ENCODE data around the gene MYLK.

The MYLK gene

DNA sequence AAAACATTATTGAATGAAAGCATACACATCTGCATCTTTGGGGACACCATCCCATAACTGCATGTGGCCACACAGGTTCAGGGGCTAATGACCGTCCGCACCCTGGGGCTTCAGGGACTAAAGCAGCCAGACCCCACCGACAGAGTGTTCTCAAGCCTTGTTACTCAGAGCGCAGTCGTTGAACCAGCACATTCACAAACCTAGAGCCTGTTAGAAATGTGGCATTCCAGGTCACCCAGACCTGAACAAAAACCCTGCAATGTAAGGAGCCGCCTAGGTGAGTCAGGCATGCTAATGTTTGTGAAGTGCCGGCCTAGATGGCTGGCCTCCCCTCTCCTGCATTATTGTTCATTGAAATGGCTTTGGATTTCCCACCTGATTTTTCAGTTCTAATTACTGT lies 247.0 kb downstream of the MYLK start:
- DNase-seq = no peak

DNA sequence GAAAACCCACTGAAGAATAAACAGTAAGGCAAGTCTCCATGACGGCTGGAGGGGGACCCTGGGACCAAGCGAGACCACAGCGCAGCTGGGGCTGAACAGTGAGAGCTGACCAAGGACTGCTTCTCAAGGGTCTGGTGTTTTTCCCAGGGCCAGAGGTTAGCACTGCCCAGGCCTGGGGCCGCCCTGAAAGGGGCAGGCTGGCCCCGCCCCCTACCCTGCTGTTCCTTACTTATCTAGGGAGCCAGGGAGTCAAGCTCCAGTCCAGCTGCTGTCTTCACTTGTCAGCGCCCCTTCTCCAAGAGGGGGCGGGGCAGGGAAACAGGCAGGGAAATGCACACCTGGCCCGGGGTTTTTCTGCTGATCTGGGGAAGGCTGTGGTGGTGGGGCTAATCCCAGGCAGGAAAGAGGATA lies 247.7 kb downstream of the MYLK start:
- no peak for DNase-seq

GRCh38 chr3:123635717-123636116 lies 248.4 kb downstream of the MYLK start:
- no peak for DNase-seq

GRCh38 chr3:123635217-123635616 lies 248.9 kb downstream of the MYLK start:
- DNase-seq = no peak

DNA sequence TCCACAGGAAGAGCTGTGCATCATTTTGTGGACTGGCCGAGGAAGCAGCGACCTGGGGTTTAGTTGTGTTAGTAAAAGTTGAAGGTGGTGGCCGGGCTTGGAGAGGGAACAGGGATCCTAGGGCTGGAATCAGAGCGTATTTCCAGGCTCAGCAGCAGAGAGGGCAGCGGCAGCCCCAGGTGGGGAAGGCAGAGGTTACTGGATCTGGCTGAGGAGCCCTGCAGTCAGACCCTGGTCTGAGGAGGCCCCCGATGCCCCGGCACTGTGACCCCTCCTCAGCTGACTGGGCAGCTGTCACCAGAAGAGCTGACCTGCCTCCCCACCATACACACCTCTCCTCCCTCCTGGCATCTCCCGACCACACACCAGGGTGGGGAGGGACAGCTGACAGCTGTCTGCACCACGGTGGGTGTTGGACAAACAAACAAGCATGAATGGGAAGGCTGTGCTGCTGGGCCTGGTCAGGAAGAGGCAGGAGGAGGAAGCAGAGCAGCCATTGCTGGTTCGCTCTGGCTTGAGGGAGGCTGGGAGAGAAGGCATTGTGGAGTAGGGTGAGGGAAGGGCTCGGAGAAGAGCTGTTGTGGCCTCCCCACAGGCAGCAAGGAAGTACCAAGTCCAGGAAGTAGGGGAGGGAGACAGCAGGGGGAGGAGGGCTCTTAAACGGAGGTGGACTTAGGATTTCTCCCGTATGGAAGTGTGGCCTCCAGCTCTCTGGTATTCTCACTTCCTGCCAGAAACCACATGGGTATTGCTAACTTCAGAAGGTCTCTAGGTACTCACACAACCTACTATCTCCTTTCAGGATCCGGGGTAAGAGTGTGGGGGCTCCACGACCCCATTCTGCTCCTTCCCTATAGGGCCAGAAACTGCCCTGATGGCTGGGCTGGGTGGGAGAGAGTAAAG lies 249.7 kb downstream of the MYLK start:
- no peak for DNase-seq

- no peak for DNase-seq
Measured at GRCh38 chr3:123633530-123633929, 250.6 kb downstream of the MYLK start.

GRCh38 chr3:123632161-123632655 lies 251.9 kb downstream of the MYLK start:
- no peak for DNase-seq

DNA sequence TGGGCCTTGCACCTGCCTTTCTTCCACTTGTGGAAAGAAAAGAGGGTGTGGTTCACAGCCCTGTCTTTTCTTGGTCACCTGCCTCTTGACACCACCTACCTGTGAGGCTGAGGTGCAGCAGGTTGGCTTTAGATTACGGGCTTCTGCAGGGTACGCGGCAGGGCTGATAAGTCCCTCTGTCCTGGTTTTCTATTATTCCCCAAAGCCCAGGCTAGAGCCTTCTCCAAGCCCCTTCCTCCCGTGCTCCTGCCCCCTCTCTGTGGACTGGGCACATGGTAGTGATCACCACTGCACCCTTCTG lies 254.4 kb downstream of the MYLK start:
- DNase-seq = no peak

DNA sequence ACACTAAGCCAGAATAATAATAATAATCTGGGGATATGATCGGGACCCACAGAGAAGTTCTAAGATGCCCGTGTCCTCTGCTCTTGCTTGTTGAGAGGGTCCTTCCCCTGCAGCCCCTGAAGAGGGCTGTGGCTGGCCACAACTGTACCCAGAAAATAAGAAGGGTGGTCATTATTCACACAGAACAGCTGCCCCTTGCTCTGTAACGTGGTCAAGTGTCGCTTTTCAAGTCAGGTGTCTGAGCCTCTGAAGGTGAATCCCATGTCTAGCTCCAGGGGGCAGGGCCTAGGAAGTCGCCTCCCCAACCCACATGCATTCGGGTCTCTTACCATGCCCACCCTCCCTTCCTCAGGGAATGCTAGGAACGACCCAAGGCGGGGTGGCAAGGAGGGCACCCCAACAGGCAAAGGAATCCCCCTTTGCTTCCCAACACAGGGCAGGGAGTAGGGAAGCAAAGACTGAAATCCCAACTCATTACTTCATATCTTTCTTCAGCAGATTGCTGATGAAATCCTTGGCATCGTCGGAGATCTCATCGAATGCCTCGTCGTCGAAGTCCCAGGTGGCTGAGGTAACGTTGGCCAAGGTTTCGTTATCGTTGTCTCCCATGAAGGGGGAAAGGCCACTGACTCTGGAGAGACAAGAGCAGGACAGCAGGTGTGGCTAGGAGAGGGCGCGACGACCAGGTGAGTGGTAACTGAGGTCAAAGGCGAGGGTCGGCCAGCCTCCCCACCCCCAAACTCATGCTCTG lies 255.0 kb downstream of the MYLK start:
- DNase-seq = no peak

GRCh38 chr3:123627673-123628670 lies 256.2 kb downstream of the MYLK start:
- DNase-seq = no peak

DNA sequence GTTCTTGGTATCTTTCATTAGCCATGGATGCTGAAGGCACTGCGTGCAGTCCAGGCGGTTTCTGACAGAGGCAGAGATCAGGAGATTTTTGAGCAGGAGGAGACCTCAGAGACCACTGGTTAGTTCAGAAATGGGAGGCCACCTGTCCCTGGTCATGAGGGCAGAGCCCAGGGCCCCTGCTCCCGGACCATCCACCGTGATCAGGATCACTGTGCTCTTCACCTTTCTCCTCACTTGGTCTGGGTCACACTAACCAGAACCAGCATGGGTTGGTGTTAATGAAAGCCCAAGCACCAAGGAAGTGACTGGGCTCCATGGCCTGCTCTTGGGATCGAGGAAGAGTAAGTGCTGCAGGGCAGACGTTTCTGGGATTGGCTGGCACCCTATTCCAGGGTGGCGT lies 257.3 kb downstream of the MYLK start:
- no peak for DNase-seq

DNA sequence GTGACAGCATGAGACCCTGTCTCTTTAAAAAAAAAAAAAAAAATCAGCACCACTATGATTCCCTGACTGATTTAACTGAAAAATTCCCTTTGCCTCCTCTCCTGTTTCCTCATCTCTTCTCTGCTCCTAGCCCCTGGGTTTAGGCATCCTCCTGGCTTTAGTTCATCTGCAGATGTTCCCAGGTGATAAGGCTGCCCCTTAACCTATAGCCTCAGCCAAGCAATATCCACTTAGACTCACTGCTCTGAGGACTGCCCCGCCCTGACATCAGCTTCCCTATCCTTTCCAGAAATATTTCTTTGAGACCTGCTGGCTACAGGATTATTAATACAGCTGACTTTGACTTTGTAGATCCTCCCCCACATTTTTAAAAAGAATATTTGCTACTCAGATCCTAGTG lies 259.8 kb downstream of the MYLK start:
- DNase-seq = no peak

GRCh38 chr3:123623346-123623880 lies 260.7 kb downstream of the MYLK start:
- no peak for DNase-seq

- no peak for DNase-seq
Measured at GRCh38 chr3:123622766-123623165, 261.4 kb downstream of the MYLK start.

DNA sequence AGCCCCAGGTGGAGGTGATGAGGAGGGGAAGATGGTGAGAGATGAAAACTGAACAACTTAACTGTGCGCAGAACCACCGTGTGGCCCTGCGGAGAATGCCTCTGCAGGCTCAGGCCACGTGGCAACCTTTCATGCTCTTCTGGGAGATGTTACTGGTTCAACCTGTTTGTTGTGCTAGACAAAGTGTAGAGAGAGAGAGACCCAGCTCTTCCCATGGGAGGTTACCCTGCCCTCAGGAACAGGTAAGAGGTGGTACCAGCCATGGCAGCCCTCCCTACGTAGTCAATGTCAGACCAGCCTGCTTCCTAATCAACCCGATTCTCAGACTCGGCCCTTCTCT lies 262.3 kb downstream of the MYLK start:
- DNase-seq = no peak

DNA sequence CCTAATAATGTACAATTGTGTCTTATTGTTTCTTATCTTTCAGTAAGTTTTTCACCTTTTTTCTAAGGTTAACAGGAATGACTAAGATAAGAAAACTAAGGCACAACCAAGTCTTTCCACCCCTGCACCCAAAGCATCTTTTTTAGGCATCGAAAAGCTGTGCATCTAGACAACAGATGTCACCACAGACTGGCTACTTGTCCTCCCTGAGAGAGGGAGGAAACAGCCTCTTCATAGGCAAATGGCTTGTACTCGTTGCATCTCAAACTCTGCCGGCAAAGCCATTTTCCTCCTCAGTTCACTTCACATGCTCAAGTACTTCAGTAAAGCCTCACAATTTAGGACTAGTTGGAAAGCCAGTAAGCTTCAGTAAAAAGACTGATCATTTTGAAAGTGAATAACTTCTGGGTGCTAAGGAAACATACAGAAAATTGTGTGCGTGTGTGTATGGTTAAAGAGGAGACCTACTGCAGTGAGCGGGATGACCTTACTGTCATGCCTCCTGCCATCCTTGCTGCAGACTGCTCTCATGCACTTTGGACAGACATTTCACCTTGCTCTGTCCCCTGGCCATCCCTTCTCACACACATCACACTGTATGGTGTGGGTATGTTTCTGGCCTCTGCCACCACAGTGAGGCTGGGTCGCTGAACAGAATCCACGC lies 262.8 kb downstream of the MYLK start:
- no peak for DNase-seq

DNA sequence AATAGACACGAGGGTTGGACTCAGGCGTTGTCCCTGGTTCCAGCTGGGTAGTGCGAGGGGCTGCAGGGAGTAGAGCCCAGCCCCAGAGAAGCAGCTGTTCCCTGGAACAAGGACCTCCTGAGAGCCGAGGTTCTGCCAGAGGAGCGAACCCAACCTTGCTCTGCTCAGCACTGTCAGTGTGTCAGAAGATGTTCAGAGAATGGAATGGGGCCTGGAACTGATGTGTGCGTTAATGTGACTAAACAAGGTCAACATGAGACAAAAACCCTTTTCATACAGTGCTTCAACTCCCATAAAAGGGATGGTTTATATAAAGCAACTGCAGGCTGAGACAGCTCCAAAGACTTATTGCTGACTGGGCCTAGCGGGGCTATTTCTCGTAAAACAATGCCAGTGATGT lies 263.8 kb downstream of the MYLK start:
- no peak for DNase-seq

DNA sequence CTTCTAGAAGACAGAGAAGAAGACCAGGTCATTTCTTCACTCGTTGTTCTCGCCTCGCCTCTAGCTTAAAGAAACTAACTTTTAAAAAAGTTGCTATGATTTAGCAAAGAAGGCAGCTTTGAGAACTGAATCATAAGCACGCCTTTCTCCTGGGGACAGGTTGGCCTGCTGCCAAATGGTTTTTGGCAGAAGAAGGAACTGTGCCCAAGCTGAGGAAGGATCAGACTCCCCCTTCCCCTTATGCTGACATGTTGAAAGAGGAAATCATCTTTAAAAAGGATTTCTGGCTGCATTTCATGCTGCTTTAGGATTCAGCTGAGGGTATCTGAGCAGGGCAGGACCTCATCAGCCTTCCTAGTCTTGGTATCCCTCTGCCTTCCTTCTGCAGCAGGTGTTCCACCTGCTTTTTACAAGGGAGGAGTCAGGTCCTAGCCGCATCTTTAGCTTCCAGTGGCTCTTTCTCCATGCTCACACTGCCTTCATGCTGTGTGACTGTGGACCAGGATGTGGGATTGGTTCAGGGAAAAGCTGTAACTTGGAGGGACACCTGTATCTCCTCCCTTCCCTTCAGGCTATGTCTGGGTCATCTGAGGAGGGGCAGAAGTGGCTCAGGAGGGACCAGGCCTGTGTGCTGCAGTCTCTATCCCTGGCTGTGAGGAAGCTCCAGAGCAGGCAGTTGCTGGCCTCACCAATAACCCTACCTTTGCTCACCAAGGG lies 265.2 kb downstream of the MYLK start:
- peak; percentile 63 for DNase-seq

DNA sequence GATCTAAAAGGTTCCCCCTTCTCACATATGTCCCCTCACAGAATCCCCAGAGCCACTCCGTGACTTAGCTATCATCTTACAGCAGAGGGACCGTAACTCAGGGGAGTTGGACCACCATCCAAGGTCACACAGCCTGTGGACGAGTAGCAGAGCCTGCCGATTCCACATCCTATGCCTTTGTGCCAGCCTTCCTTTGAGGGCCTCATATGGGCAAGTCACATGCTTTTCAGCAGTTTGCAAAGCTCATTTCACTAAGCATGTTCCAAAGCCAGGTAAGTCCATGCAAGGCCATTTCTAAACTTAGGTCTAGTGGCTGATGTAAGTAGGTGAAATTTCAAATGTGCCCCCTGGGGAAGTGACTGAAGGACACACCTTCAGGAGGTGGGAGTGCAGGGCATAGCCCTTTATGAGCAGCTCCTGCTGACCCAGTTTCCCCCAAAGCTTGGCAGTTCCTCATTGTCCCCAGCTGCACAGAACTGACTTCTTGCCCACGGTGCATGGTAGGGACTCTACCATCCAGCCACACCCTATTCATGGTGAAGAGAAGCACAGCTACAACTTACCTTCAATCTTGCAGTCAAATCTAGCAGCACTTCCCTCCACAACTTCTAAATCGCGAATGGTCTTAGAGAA lies 265.9 kb downstream of the MYLK start:
- no peak for DNase-seq

DNA sequence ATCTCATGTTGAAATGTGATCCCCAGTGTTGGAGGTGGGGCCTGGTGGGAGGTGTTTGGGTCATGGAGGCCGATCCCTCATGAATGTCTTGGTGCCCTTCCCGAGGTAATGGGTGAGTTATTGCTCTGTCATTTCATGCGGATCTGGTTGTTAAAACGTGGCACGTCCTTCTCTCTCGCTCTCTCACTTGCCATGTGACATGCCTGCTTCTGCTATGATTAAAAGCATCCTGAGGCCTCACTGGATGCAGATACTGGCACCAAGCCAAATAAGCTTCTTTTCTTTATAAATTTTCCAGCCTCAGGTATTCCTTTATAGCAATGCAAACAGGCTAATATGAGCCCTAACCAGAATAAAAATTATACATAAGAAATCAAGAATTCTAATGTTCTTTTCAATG lies 267.5 kb downstream of the MYLK start:
- no peak for DNase-seq

DNA sequence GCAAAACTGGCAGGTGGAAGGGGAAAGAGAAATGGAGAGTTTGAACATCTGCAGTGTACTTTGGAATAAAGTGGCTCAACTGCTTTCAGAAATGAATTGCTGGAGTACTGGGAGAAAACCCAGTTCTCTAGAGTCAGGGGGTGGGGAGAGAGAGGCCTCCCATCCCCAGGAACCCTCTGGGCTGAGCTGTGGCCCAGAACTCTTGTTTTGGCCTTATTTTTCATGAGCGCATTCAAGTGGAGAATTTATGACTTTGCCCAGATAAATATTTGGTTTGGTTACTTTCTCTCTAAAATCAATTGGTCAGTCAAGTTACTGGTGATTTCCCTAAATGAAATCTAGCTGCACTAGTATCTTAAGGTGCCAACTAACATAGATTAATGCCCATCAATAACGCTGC lies 270.6 kb downstream of the MYLK start:
- no peak for DNase-seq

Data from CD4-positive, alpha-beta T cell treated with Interferon gamma for 1 hour (primary cell).